Mesodermal cell (in vitro differentiated cells): ENCODE data around the gene WRAP53.

Experiments used
- H3K27ac ChIP-seq: 2 replicates; pipeline ENCODE4 v1.7.0; 2013; ENCODE audit warnings: mild to moderate bottlenecking, low read depth, low read length, moderate library complexity; ENCODE audit not compliant: severe bottlenecking
- H3K36me3 ChIP-seq: 2 replicates; pipeline ENCODE4 v1.7.1; 2013; ENCODE audit warnings: mild to moderate bottlenecking, low read length, moderate library complexity; ENCODE audit not compliant: control insufficient read depth, insufficient read depth
- H3K4me1 ChIP-seq: one replicate; pipeline ENCODE4 v1.7.1; 2013; ENCODE audit warnings: mild to moderate bottlenecking, low read length; ENCODE audit not compliant: insufficient read depth, control insufficient read depth, poor library complexity, severe bottlenecking
- H3K4me3 ChIP-seq: 2 replicates; pipeline ENCODE4 v1.7.0; 2013; ENCODE audit warnings: low read length, control low read depth, mild to moderate bottlenecking; ENCODE audit not compliant: insufficient read depth, poor library complexity, severe bottlenecking; ENCODE audit errors: extremely low read depth
- H3K9me3 ChIP-seq: 2 replicates; pipeline ENCODE4 v1.7.1; 2013; ENCODE audit warnings: mild to moderate bottlenecking, low read length, moderate library complexity; ENCODE audit not compliant: control insufficient read depth
- WGBS, 2 experiments: methylation state at CpG; one replicate each; pipeline ENCODE4 v1.1.5; 2013; ENCODE audit warnings: missing lambda C conversion rate in 2 of 2; ENCODE audit not compliant: insufficient coverage in 2 of 2; 5-methylcytosine and 5-hydroxymethylcytosine counted together

The WRAP53 gene

GRCh38 chr17:7711051-7711755 lies 22.9 kb downstream of the WRAP53 start:
- no peak overlapping the region for H3K27ac ChIP-seq
- peaks cover 8% of the 10 kb centered on the region for H3K4me1 ChIP-seq
- H3K4me3 ChIP-seq = no peak overlapping the region
- no peaks in the 10 kb centered on the region for H3K9me3 ChIP-seq
- H3K36me3 ChIP-seq = peaks cover 15% of the 10 kb centered on the region
- WGBS, 2 experiments = 71 to 80% methylated on average over 3 to 4 of the region's 7 CpGs

DNA sequence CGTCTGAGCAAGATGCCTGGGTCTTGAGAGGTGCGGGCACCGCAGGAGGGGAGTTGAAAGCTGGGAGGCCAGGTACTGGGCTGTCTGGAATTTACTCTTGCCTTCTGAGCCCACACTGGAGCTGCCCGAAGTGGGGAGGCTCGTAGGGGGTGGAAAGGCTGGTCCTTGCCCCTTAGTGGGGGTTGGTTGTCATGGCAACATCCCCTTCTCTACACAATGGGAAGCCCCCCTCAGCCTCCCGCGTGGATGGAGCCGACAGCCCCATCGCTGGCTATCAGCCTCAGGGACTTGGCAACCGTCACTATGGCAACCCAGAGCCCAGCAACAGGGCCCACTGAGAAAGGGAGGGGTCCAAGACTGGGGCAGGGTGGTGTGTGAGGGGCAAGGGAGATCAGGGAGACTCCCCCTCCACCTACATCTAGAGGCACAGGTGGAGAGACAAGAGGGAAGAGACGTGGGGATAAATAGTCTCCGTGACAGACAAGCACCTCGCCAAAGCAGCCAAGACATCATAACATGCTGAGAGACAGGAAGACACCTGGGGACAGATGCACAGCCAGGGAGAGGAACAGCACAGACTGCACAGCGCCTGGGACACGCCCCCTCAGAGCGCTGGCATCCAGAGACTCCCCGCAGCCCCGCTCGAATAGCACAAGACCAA lies 24.0 kb downstream of the WRAP53 start:
- no peak overlapping the region for H3K27ac ChIP-seq
- H3K36me3 ChIP-seq = peaks cover 15% of the 10 kb centered on the region
- peaks cover 10% of the 10 kb centered on the region for H3K4me1 ChIP-seq
- no peaks in the 10 kb centered on the region for H3K9me3 ChIP-seq
- no peak overlapping the region for H3K4me3 ChIP-seq
- 9 to 13% methylated on average over 9 to 13 of the region's 19 CpGs for WGBS, 2 experiments

GRCh38 chr17:7713782-7714181 lies 25.5 kb downstream of the WRAP53 start:
- H3K4me1 ChIP-seq = peaks cover 10% of the 10 kb centered on the region
- H3K27ac ChIP-seq = no peak overlapping the region
- WGBS, 2 experiments = 66 to 74% methylated on average over 4 of the region's 9 CpGs
- peaks cover 15% of the 10 kb centered on the region for H3K36me3 ChIP-seq
- H3K9me3 ChIP-seq = no peaks in the 10 kb centered on the region
- H3K4me3 ChIP-seq = no peak overlapping the region

- H3K36me3 ChIP-seq = peaks cover 9% of the 10 kb centered on the region
- no peak overlapping the region for H3K27ac ChIP-seq
- peaks cover 10% of the 10 kb centered on the region for H3K4me1 ChIP-seq
- H3K9me3 ChIP-seq = no peaks in the 10 kb centered on the region
- WGBS, 2 experiments = 69 to 93% methylated on average over 3 to 4 of the region's 10 CpGs
- H3K4me3 ChIP-seq = no peak overlapping the region
Measured at GRCh38 chr17:7714721-7715594, 26.7 kb downstream of the WRAP53 start.

- WGBS, 2 experiments = 62 to 72% methylated on average over 7 to 14 of the region's 20 CpGs
- Histone ChIP-seq H3K4me3 (peak overlapping the region; percentile 63), H3K27ac (peak overlapping the region; percentile 69), H3K4me1 (peaks cover 4% of the 10 kb centered on the region), H3K36me3 (no peaks in the 10 kb centered on the region), H3K9me3 (no peaks in the 10 kb centered on the region)
Measured at GRCh38 chr17:7715936-7716886, 27.9 kb downstream of the WRAP53 start.

- Histone ChIP-seq H3K36me3 (no peaks in the 10 kb centered on the region), H3K27ac (peak within 1 kb of the TSS; percentile 69), H3K4me3 (peak within 1 kb of the TSS; percentile 63), H3K4me1 (peaks cover 4% of the 10 kb centered on the region), H3K9me3 (no peaks in the 10 kb centered on the region)
- 0% methylated on average over 42 to 59 of the region's 64 CpGs for WGBS, 2 experiments
Measured at GRCh38 chr17:7716901-7717755, 28.9 kb downstream of the WRAP53 start, which contains the start of gene DNAH2. DNAH2 (plus strand) TSS chr17:7717744; CDS start chr17:7719735, 1,991 bp downstream.

- 5 to 18% methylated on average over 7 to 11 of the region's 16 CpGs for WGBS, 2 experiments
- H3K27ac ChIP-seq = peak overlapping the region; percentile 69
- H3K4me1 ChIP-seq = peaks cover 4% of the 10 kb centered on the region
- peak overlapping the region; percentile 63 for H3K4me3 ChIP-seq
- H3K36me3 ChIP-seq = no peaks in the 10 kb centered on the region
- H3K9me3 ChIP-seq = no peaks in the 10 kb centered on the region
Measured at GRCh38 chr17:7717756-7718350, 29.6 kb downstream of the WRAP53 start.

DNA sequence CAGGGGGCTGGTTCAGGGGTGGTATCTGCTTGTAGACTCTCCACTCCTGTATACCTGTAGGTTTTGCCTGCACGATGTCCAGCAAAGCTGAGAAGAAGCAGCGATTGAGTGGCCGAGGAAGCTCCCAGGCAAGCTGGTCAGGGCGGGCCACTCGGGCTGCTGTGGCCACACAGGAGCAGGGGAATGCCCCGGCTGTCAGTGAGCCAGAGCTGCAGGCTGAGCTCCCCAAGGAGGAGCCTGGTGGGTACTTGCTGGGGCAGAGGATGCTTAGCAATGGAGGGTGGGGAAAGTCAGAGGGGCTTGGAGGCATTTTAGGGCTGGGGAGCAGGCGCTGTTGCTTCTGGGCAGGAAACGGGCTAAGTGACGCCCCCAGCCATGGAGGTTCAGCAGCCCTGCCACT lies 31.4 kb downstream of the WRAP53 start:
- no peak overlapping the region for H3K4me3 ChIP-seq
- H3K27ac ChIP-seq = no peak overlapping the region
- WGBS, 2 experiments = 81 to 82% methylated on average over 8 to 9 of the region's 9 CpGs
- no peaks in the 10 kb centered on the region for H3K36me3 ChIP-seq
- H3K9me3 ChIP-seq = no peaks in the 10 kb centered on the region
- H3K4me1 ChIP-seq = peaks cover 4% of the 10 kb centered on the region

DNA sequence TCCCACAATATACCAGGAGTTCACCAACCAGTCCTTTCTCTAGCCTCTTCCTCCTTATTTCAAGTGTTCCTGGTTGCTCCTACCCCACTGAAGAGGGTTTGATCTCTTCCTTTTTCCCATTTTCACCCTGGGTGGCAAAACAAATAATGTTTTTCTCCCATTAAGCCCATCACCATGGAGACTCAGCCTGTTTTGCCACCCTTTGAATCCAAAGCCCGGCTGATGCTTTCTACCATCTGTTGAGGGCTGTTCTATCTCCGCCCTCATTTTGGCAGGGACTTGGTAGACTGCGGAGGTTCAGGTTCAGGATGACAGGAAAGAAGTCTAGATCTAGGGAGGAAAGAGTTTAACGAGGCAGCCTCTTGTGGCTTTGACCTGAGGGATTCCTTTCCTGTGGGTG lies 31.8 kb downstream of the WRAP53 start:
- no peaks in the 10 kb centered on the region for H3K36me3 ChIP-seq
- H3K4me3 ChIP-seq = no peak overlapping the region
- H3K4me1 ChIP-seq = peaks cover 4% of the 10 kb centered on the region
- no peak overlapping the region for H3K27ac ChIP-seq
- H3K9me3 ChIP-seq = no peaks in the 10 kb centered on the region
- 68 to 73% methylated on average over 3 to 4 of the region's 4 CpGs for WGBS, 2 experiments
